GM23248 (cell line): ENCODE results near the gene TIMM22. TPM values are rescaled to one million over a fixed set of nuclear protein-coding genes. Genes with fewer than 3 reads are reported as not detected.
"Not testable (repeated sequence)": the region's sequence is repeated elsewhere in the genome, so short reads cannot be mapped to it uniquely, and the experiment has no call there.

ENCODE experiments used
- DNase-seq: peaks from one replicate; pipeline ENCODE4 v3.0.0-alpha.2; 2015
- H2AFZ ChIP-seq: fragments of 200-600 bp; sonication (generic); 2 replicates; pipeline ENCODE4 v1.6.1; 2016; ENCODE audit warnings: antibody characterized with exemption
- H3F3A ChIP-seq: fragments of 200-600 bp; sonication (generic); 2 replicates; pipeline ENCODE4 v1.6.1; 2016; ENCODE audit warnings: mild to moderate bottlenecking, antibody characterized with exemption, mixed run types; ENCODE audit not compliant: insufficient read depth
- H3K27ac ChIP-seq: fragments of 200-600 bp; sonication (generic); 2 replicates; pipeline ENCODE4 v1.5.1; 2016; ENCODE audit warnings: mild to moderate bottlenecking
- H3K27me3 ChIP-seq: fragments of 200-600 bp; sonication (generic); replicated peaks from 2 replicates; pipeline ENCODE4 v1.6.1; 2016; ENCODE audit warnings: mild to moderate bottlenecking; ENCODE audit not compliant: insufficient read depth
- H3K36me3 ChIP-seq: fragments of 200-600 bp; sonication (generic); 2 replicates; pipeline ENCODE4 v1.6.1; 2016; ENCODE audit warnings: low read depth, mild to moderate bottlenecking
- H3K4me1 ChIP-seq: fragments of 200-600 bp; sonication (generic); 2 replicates; pipeline ENCODE4 v1.6.1; 2016; ENCODE audit warnings: mild to moderate bottlenecking; ENCODE audit not compliant: insufficient read depth
- H3K4me2 ChIP-seq: fragments of 200-600 bp; sonication (generic); one replicate; pipeline ENCODE4 v1.6.1; 2016; ENCODE audit warnings: mild to moderate bottlenecking; ENCODE audit not compliant: unreplicated experiment
- H3K4me3 ChIP-seq: fragments of 200-600 bp; sonication (generic); 2 replicates; pipeline ENCODE4 v1.5.1; 2016; ENCODE audit warnings: mild to moderate bottlenecking
- H3K79me2 ChIP-seq: fragments of 200-600 bp; sonication (generic); 2 replicates; pipeline ENCODE4 v1.6.1; 2016; ENCODE audit warnings: mild to moderate bottlenecking; ENCODE audit not compliant: insufficient read depth
- H3K9ac ChIP-seq: fragments of 200-600 bp; sonication (generic); 2 replicates; pipeline ENCODE4 v1.6.1; 2016; ENCODE audit warnings: mild to moderate bottlenecking
- H3K9me2 ChIP-seq: fragments of 200-600 bp; sonication (generic); 2 replicates; pipeline ENCODE4 v1.6.1; 2016; ENCODE audit warnings: mixed run types, mild to moderate bottlenecking, moderate library complexity; ENCODE audit not compliant: insufficient read depth
- H3K9me3 ChIP-seq: fragments of 200-600 bp; sonication (generic); one replicate; pipeline ENCODE4 v1.6.1; 2017; ENCODE audit warnings: low read depth
- H4K20me1 ChIP-seq: fragments of 200-600 bp; sonication (generic); 2 replicates; pipeline ENCODE4 v1.6.0; 2016; ENCODE audit not compliant: insufficient read depth
- EZH2 ChIP-seq: fragments of 200-600 bp; sonication (generic); IDR thresholded peaks from 2 replicates; pipeline ENCODE4 v1.6.1; 2018; ENCODE audit warnings: antibody characterized with exemption, mild to moderate bottlenecking; ENCODE audit not compliant: insufficient read depth, poor library complexity, severe bottlenecking
- EZH2phosphoT487 ChIP-seq: fragments of 200-600 bp; sonication (generic); IDR thresholded peaks from 2 replicates; pipeline ENCODE4 v1.6.1; 2018; ENCODE audit warnings: antibody characterized with exemption, moderate library complexity, mild to moderate bottlenecking, low read depth; ENCODE audit not compliant: insufficient read depth
- WGBS, 2 experiments: methylation state at CpG; one replicate each; pipeline ENCODE4 v1.1.6; 2015 to 2017; ENCODE audit warnings: low lambda C conversion rate in 2 of 2, low coverage in 1 of 2; ENCODE audit errors: missing lambda C conversion rate in 2 of 2; 5-methylcytosine and 5-hydroxymethylcytosine counted together
- in situ Hi-C: fragments of 300-500 bp; cut with MboI; formaldehyde crosslinking; loops from 2 replicates; pipeline ENCODE4 v1.15.0; 2020
- polyA plus RNA-seq: library from polyadenylated mRNA; unstranded; fragments of >200 nt; fragmentation: Nextera tagmentation; extraction: Ambion mirVana; gene quantifications from 2 replicates; pipeline ENCODE4 v1.2.1, GENCODE V29; 2016
- total RNA-seq: library from RNA; depleted of rRNA; stranded (reverse); fragments of >200 nt; shearing (Covaris generic); gene quantifications from 2 replicates; pipeline ENCODE4 v1.2.3, GENCODE V29; 2014

Gene TIMM22
- total and polyA plus RNA-seq, 2 experiments from 2014 or later, result 19.2 to 26.1 TPM

DNA sequence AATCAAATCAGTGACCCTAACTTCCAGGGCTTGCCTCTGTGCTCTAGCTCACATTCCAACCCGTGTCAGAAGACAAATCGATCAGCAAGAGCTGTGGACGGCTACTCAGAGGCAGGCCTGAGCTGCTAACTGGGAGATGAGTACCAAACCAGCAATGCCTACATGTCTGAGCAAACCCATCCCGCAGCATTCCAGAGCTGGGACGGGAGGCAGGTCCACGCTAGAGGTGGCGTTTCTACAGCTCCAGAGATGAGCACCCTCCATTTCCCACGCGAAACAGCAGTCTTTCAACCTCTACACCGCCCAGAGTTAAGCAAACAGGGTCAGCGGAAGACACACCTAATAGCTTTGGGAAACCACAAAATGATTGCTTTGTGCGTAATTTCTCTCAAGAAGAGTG is 23.9 kb upstream of the TIMM22 start:
- no peak for DNase-seq
- no peaks in the 10 kb centered on the region for H3K9me2 ChIP-seq
- peaks cover 41% of the 10 kb centered on the region for H3K4me1 ChIP-seq
- in situ Hi-C loops, result no loop called here
- no peak overlapping the region for H3K9ac ChIP-seq
- peaks cover 19% of the 10 kb centered on the region for H3F3A ChIP-seq
- no peak overlapping the region for H3K27ac ChIP-seq
- WGBS, 2 experiments, result 95 to 96% methylated on average over 12 of the region's 12 CpGs
- H3K4me2 ChIP-seq, result no peak overlapping the region
- no peaks in the 10 kb centered on the region for H3K9me3 ChIP-seq
- H2AFZ ChIP-seq, result no peak overlapping the region
- H3K4me3 ChIP-seq, result no peak overlapping the region
- no peak for TF ChIP-seq EZH2phosphoT487
- no peaks in the 10 kb centered on the region for H3K27me3 ChIP-seq
- peaks cover 93% of the 10 kb centered on the region for H3K79me2 ChIP-seq
- H4K20me1 ChIP-seq, result peaks cover 6% of the 10 kb centered on the region; the same call in 1 of the 2 replicates
- no peaks in the 10 kb centered on the region for H3K36me3 ChIP-seq

DNA sequence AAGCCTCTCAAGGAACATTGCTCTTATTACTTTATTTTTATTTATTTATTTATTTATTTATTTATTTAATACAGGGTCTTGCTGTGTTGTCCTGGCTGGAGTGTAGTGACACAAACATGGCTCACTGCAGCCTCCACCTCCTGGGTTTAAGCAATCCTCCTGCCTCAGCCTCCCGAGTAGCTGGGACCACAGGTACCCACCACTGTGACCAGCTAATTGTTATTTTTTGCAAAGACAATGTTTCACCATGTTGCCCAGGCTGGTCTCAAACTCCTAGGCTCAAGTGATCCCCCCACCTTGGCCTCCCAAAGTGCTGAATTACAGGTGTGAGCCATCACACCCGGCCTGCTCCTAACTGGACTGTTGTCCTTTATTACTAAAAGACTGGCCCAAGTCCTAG is 22.2 kb upstream of the TIMM22 start:
- H3K9me2 ChIP-seq, H2AFZ ChIP-seq, in situ Hi-C loops, H3K4me3 ChIP-seq, H4K20me1 ChIP-seq, DNase-seq, H3K9ac ChIP-seq, H3K36me3 ChIP-seq, H3K9me3 ChIP-seq, H3K27me3 ChIP-seq: not testable (repeated sequence)
- 58 to 65% methylated on average over 2 of the region's 2 CpGs for WGBS, 2 experiments
- Histone ChIP-seq H3F3A (peaks cover 19% of the 10 kb centered on the region), H3K4me2 (peak overlapping the region; percentile 66), H3K79me2 (peaks cover 84% of the 10 kb centered on the region), H3K27ac (peak overlapping the region; percentile 34), H3K4me1 (peaks cover 31% of the 10 kb centered on the region)

DNA sequence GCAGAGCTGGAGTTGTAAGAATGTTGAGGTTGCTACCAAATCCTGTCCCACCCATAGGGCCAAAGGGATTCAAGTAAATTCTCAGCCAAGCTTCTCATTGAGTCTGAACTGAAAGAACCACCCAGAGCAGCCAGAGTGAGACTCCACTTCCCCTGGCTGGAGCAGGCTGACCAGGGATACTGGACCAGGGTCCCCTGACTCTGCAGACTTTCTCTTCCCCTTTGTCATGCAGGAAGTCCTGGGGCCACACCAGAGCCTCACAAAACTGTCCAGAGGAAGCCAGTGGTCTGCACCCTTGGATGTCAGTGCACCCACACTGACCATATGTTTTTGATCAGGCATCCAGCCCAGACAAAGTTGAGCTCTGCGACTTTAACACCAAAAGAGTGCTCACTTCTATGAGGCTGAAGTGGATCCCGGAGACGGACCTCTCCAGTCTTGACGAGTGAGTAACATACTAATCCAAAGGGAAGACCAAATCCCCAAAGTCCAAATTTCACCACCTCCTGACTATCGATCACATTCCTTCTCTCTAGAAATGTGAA is 21.5 kb upstream of the TIMM22 start:
- peak overlapping the region; percentile 34 for H3K27ac ChIP-seq
- no peaks in the 10 kb centered on the region for H3K9me3 ChIP-seq
- no peaks in the 10 kb centered on the region for H3K27me3 ChIP-seq
- DNase-seq, result peak; percentile 65
- peaks cover 22% of the 10 kb centered on the region for H3F3A ChIP-seq
- no peaks in the 10 kb centered on the region for H3K9me2 ChIP-seq
- peaks cover 77% of the 10 kb centered on the region for H3K79me2 ChIP-seq
- no peaks in the 10 kb centered on the region for H3K36me3 ChIP-seq
- H3K4me3 ChIP-seq, result peak overlapping the region; percentile 58
- TF ChIP-seq EZH2 (no peak), EZH2phosphoT487 (no peak)
- peaks cover 30% of the 10 kb centered on the region for H3K4me1 ChIP-seq
- peak overlapping the region; percentile 66 for H3K4me2 ChIP-seq
- 3 to 4% methylated on average over 5 of the region's 5 CpGs for WGBS, 2 experiments
- no peak overlapping the region for H2AFZ ChIP-seq
- peak overlapping the region; percentile 43 for H3K9ac ChIP-seq
- peaks cover 6% of the 10 kb centered on the region; the same call in 1 of the 2 replicates for H4K20me1 ChIP-seq
- in situ Hi-C loops, result no loop called here

DNA sequence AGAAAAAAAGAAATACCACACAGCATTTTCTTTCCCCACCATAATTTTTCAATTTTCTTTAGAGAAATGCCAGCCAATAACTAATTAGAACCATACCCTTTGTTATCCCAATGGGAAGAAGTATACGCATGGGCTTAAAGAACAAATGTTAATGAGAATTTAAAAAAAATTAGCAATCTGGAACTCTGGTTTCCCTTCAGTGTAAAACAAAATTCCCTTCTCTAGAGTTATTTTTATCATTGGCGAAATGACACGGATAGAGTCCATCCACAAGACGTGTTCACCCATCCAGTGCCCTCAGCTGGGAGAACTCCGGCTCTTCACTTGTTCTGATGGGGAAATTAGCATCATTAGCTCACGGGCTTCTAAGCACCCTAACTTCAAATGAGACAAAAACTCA is 20.6 kb upstream of the TIMM22 start:
- DNase-seq, result peak; percentile 33
- Histone ChIP-seq H3K4me3 (peak overlapping the region; percentile 58; the same call in 1 of the 2 replicates), H3K36me3 (no peaks in the 10 kb centered on the region), H3K9me2 (no peaks in the 10 kb centered on the region), H3K9me3 (no peaks in the 10 kb centered on the region), H3K27ac (no peak overlapping the region), H3K4me2 (peak overlapping the region; percentile 66), H3K27me3 (no peaks in the 10 kb centered on the region), H3K9ac (peak overlapping the region; percentile 43), H4K20me1 (peaks cover 4% of the 10 kb centered on the region; the same call in 1 of the 2 replicates), H3K79me2 (peaks cover 68% of the 10 kb centered on the region), H3F3A (peaks cover 27% of the 10 kb centered on the region), H3K4me1 (peaks cover 30% of the 10 kb centered on the region), H2AFZ (no peak overlapping the region)
- WGBS, 2 experiments, result 42 to 43% methylated on average over 6 of the region's 6 CpGs
- in situ Hi-C loops, result no loop called here
- TF ChIP-seq EZH2 (no peak), EZH2phosphoT487 (no peak)

DNA sequence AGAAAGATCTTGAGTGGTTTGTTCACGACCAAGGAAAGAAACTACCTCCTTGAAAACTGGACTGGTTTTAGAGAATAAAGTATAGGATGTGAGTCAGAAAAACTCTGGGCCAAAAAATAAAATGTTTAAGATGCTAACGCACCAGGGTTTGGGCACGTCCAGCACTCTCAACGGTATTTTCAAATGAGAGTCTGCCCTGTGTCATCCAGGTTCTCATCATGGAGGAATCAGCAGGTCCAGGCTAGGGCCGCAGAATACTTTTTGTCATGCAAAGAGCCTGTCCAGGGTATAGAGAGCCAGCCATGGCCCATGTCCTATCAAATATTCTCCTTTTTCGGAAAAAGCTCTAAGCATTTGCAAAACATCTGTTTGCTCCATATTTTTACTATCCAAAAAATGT is 19.8 kb upstream of the TIMM22 start:
- Histone ChIP-seq H3K27ac (no peak overlapping the region), H3K27me3 (no peaks in the 10 kb centered on the region), H2AFZ (no peak overlapping the region), H4K20me1 (peaks cover 4% of the 10 kb centered on the region; the same call in 1 of the 2 replicates), H3K79me2 (peaks cover 60% of the 10 kb centered on the region), H3K9me2 (no peaks in the 10 kb centered on the region), H3K9ac (no peak overlapping the region), H3K4me1 (peaks cover 30% of the 10 kb centered on the region), H3F3A (peaks cover 27% of the 10 kb centered on the region), H3K4me3 (peak overlapping the region; percentile 88), H3K9me3 (no peaks in the 10 kb centered on the region), H3K4me2 (peak overlapping the region; percentile 84), H3K36me3 (no peaks in the 10 kb centered on the region)
- no peak for TF ChIP-seq EZH2
- TF ChIP-seq EZH2phosphoT487, result no peak
- in situ Hi-C loops, result no loop called here
- 96 to 98% methylated on average over 6 of the region's 6 CpGs for WGBS, 2 experiments
- DNase-seq, result no peak
